K562 (cell line): ENCODE data around the gene BNC2. TPM values are rescaled to one million over a fixed set of nuclear protein-coding genes. Genes with fewer than 3 reads are reported as not detected.

Experiments
- ATAC-seq: fragments of 200-7000 bp; cut with Tn5 transposase; 3 replicates; pipeline ENCODE4 v1.9.1; 2020; ENCODE audit warnings: moderate library complexity
- BruUV-seq: library from RNA; stranded (reverse); fragments of 400-500 nt; replicated peaks from 2 replicates; lab custom pipeline; 2021; lab: Mats Ljungman, UMichigan
- CTCF ChIA-PET: fragments of 300-600 bp; formaldehyde crosslinking; extraction: SDS; loops from one replicate; lab custom pipeline; 2021; ENCODE audit warnings: low intra/inter-chr PET ratio; lab: Yijun Ruan, JAX
- POLR2A ChIA-PET: fragments of 300-600, 350-650 bp; sonication (Branson Sonifier 250); formaldehyde crosslinking; extraction: SDS; loops from one replicate; lab custom pipeline; 2021; ENCODE audit warnings: antibody characterized with exemption, inconsistent platforms; lab: Yijun Ruan, JAX
- DNase-seq, 4 experiments: peaks; one replicate each; pipeline versions ENCODE4 v3.0.0 to v3.0.0-alpha.2; 2011 to 2018; ENCODE audit warnings: low spot score in 3 of 4, mixed read lengths in 3 of 4; ENCODE audit errors: extremely low read depth in 1 of 4
- FAIRE-seq: peaks from 2 replicates; lab custom pipeline; 2011; peaks lifted over from hg19 to GRCh38; lab: Jason Lieb, UNC
- H2AFZ ChIP-seq: 2 replicates; pipeline ENCODE4 v1.6.0; 2011; ENCODE audit warnings: low read depth, low read length, control low read depth, inconsistent platforms
- H3K27ac ChIP-seq: fragments of 200-600 bp; 3 replicates; pipeline ENCODE4 v1.8.0; 2011; ENCODE audit warnings: low read depth, mild to moderate bottlenecking, control low read depth, inconsistent platforms, low read length, moderate library complexity, mixed read lengths; ENCODE audit errors: extremely low read depth
- H3K27me3 ChIP-seq, 2 experiments: fragments of 300-600 bp in 1 of 2; 2 replicates in 1 of 2; 3 replicates in 1 of 2; pipeline versions ENCODE4 v1.6.0 to v1.8.0; 2011; ENCODE audit warnings: inconsistent platforms in 2 of 2, low read length in 2 of 2, mild to moderate bottlenecking in 1 of 2, mixed read lengths in 1 of 2, moderate library complexity in 1 of 2; ENCODE audit not compliant: control insufficient read depth in 2 of 2, insufficient read depth in 2 of 2
- H3K36me3 ChIP-seq: fragments of 300-600 bp; 3 replicates; pipeline ENCODE4 v1.8.0; 2011; ENCODE audit warnings: mild to moderate bottlenecking, low read length, inconsistent platforms; ENCODE audit not compliant: control insufficient read depth, insufficient read depth
- H3K4me1 ChIP-seq, 2 experiments: fragments of 200-600 bp in 1 of 2; replicated peaks in 1 of 2; 2 replicates in 1 of 2; 3 replicates in 1 of 2; pipeline versions ENCODE4 v1.5.1 to v1.8.0; 2011; ENCODE audit warnings: inconsistent platforms in 2 of 2, low read length in 2 of 2, mild to moderate bottlenecking in 1 of 2, mixed read lengths in 1 of 2, moderate library complexity in 1 of 2; ENCODE audit not compliant: control insufficient read depth in 2 of 2, insufficient read depth in 2 of 2
- H3K4me2 ChIP-seq: 2 replicates; pipeline ENCODE4 v1.6.1; 2011; ENCODE audit warnings: low read length, control low read depth, inconsistent platforms, mixed read lengths; ENCODE audit not compliant: insufficient read depth
- H3K4me3 ChIP-seq: fragments of 200-600 bp; sonication (generic), shearing (Covaris generic); 2 replicates; pipeline ENCODE4 v1.5.1; 2016; ENCODE audit warnings: control low read depth, inconsistent platforms
- H3K79me2 ChIP-seq: fragments of 200-600 bp; 3 replicates; pipeline ENCODE4 v1.8.0; 2011; ENCODE audit warnings: low read length, inconsistent platforms; ENCODE audit not compliant: control insufficient read depth, insufficient read depth
- H3K9ac ChIP-seq, 2 experiments: 2 replicates each; pipeline versions ENCODE4 v1.6.0 to v1.6.1; 2011; ENCODE audit warnings: low read depth in 2 of 2, low read length in 2 of 2, control low read depth in 1 of 2, inconsistent platforms in 1 of 2, mild to moderate bottlenecking in 1 of 2, mixed read lengths in 1 of 2; ENCODE audit not compliant: insufficient read depth in 1 of 2
- H3K9me1 ChIP-seq: one replicate; pipeline ENCODE4 v1.6.0; 2011; ENCODE audit warnings: inconsistent platforms, mild to moderate bottlenecking, low read length, moderate library complexity; ENCODE audit not compliant: control insufficient read depth, insufficient read depth
- H3K9me3 ChIP-seq: replicated peaks from 2 replicates; pipeline ENCODE4 v1.5.1; 2011; ENCODE audit warnings: low read depth, low read length, inconsistent platforms; ENCODE audit not compliant: control insufficient read depth, insufficient read depth
- H4K20me1 ChIP-seq: replicated peaks from 2 replicates; pipeline ENCODE4 v1.6.1; 2011; ENCODE audit warnings: low read length, inconsistent platforms, mixed read lengths; ENCODE audit not compliant: control insufficient read depth, insufficient read depth
- WGBS: fragments of 100-300 bp; shearing (Covaris generic); methylation state at CpG from one replicate; pipeline ENCODE4 v1.1.6; 2016; ENCODE audit warnings: low coverage, mixed read lengths; ENCODE audit not compliant: insufficient coverage; ENCODE audit errors: missing lambda C conversion rate; 5-methylcytosine and 5-hydroxymethylcytosine counted together
- in situ Hi-C: fragments of 300-500 bp; cut with MboI; formaldehyde crosslinking; loops from 4 replicates; pipeline ENCODE4 v1.15.0; 2018; ENCODE audit warnings: inconsistent platforms, mixed read lengths
- intact Hi-C: fragments of 100-400 bp; cut with micrococcal nuclease; formaldehyde crosslinking; loops from 2 replicates; pipeline ENCODE4 v1.14.2; 2022
- polyA plus RNA-seq, 8 experiments: library from polyadenylated mRNA; depleted of rRNA in 4 of 8; stranded (reverse) in 5 of 8; unstranded in 3 of 8; fragments of >200 nt; fragmentation: Nextera tagmentation in 2 of 8; fragmentation: Illumina TruSeq in 1 of 8; extraction: Ambion mirVana in 2 of 8; extraction: Trizol in 1 of 8; gene quantifications; 2 replicates each; pipeline versions ENCODE4 v1.2.1 to v1.2.3, GENCODE V29; 2011 to 2014; ENCODE audit warnings: inconsistent platforms in 1 of 8, missing spikeins in 1 of 8
- total RNA-seq, 7 experiments: library from RNA; depleted of rRNA in 6 of 7; stranded (reverse); fragments of >200 nt in 6 of 7; fragmentation: Illumina TruSeq in 2 of 7; extraction: Trizol in 2 of 7; gene quantifications; 2 replicates each; pipeline versions ENCODE4 v1.2.1 to v1.2.3, GENCODE V29; 2011 to 2021; ENCODE audit warnings: low replicate concordance in 1 of 7
- TF ChIP-seq, protein P1 (sequence below): fragments of 450-650 bp; IDR thresholded peaks from 2 replicates; pipeline ENCODE4 v1.6.1; 2016; ENCODE audit warnings: low read depth

BNC2 gene
- total and polyA plus RNA-seq, 9 of the 15 experiments (the other 6 are each of a cell fraction or from before 2014, with no cell fraction given) = not detected

DNA sequence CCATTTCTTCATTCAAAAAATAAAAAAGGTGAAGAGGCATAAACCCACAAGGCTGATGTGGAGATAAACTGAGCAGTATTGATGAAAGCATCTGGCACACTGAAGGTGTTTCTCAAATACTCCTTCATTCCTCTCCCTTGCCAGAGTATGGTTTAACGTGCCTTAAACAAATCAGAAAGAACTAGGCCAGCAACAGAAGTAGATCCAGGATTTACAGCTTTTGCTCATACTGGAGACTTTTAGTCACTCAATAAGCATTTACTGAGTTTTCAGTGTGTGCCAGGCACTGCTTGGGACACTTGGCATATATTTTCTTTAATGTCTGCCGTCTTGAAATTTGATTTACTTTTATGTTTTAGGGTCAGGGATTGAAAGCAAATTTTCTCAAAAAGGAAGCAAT, 53.0 kb downstream of the BNC2 start:
- Histone ChIP-seq H3K9me1 (no peaks in the 10 kb centered on the region), H3K4me3 (no peak overlapping the region), H3K27ac (no peak overlapping the region), H3K9ac (no peak overlapping the region), H4K20me1 (no peaks in the 10 kb centered on the region), H3K79me2 (no peaks in the 10 kb centered on the region), H3K27me3 (no peaks in the 10 kb centered on the region), H3K36me3 (no peaks in the 10 kb centered on the region), H3K4me1 (no peaks in the 10 kb centered on the region), H3K4me2 (no peak overlapping the region), H3K9me3 (no peaks in the 10 kb centered on the region), H2AFZ (no peak overlapping the region)
- intact Hi-C loops = no loop called here
- POLR2A ChIA-PET = no interaction called here
- WGBS = 0% methylated on average over 2 of the region's 2 CpGs
- no peak for DNase-seq
- TF ChIP-seq, protein P1, sequence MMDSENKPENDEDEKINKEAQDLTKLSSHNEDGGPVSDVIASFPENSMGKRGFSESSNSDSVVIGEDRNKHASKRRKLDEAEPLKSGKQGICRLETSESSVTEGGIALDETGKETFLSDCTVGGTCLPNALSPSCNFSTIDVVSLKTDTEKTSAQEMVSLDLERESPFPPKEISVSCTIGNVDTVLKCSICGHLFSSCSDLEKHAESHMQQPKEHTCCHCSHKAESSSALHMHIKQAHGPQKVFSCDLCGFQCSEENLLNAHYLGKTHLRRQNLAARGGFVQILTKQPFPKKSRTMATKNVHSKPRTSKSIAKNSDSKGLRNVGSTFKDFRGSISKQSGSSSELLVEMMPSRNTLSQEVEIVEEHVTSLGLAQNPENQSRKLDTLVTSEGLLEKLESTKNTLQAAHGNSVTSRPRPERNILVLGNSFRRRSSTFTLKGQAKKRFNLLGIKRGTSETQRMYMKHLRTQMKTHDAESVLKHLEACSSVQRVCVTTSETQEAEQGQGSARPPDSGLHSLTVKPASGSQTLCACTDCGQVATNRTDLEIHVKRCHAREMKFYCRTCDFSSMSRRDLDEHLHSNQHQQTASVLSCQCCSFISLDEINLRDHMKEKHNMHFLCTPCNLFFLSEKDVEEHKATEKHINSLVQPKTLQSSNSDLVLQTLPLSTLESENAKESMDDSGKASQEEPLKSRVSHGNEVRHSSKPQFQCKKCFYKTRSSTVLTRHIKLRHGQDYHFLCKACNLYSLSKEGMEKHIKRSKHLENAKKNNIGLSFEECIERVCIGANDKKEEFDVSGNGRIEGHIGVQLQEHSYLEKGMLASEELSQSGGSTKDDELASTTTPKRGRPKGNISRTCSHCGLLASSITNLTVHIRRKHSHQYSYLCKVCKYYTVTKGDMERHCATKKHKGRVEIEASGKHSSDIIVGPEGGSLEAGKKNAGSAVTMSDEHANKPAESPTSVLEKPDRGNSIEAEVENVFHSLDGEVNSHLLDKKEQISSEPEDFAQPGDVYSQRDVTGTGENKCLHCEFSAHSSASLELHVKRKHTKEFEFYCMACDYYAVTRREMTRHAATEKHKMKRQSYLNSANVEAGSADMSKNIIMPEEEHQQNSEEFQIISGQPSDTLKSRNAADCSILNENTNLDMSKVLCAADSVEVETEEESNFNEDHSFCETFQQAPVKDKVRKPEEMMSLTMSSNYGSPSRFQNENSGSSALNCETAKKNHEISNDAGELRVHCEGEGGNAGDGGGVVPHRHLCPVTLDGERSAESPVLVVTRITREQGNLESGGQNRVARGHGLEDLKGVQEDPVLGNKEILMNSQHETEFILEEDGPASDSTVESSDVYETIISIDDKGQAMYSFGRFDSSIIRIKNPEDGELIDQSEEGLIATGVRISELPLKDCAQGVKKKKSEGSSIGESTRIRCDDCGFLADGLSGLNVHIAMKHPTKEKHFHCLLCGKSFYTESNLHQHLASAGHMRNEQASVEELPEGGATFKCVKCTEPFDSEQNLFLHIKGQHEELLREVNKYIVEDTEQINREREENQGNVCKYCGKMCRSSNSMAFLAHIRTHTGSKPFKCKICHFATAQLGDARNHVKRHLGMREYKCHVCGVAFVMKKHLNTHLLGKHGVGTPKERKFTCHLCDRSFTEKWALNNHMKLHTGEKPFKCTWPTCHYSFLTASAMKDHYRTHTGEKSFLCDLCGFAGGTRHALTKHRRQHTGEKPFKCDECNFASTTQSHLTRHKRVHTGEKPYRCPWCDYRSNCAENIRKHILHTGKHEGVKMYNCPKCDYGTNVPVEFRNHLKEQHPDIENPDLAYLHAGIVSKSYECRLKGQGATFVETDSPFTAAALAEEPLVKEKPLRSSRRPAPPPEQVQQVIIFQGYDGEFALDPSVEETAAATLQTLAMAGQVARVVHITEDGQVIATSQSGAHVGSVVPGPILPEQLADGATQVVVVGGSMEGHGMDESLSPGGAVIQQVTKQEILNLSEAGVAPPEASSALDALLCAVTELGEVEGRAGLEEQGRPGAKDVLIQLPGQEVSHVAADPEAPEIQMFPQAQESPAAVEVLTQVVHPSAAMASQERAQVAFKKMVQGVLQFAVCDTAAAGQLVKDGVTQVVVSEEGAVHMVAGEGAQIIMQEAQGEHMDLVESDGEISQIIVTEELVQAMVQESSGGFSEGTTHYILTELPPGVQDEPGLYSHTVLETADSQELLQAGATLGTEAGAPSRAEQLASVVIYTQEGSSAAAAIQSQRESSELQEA = no peak
- no TSS peak for BruUV-seq
- in situ Hi-C loops = no loop called here
- no peak for ATAC-seq
- no peak for FAIRE-seq
- CTCF ChIA-PET = no interaction called here
